Measurements from ENCODE around the gene LRRC74A. TPM values are rescaled to one million over a fixed set of nuclear protein-coding genes. Genes with fewer than 3 reads are reported as not detected.
A peak's percentile ranks its signal among the peaks of the same experiment; 100 is the strongest.

The LRRC74A gene
- total RNA-seq, 3 donors from 2014 or later (not counting 1 experiment from before 2014, with no cell fraction given) = not detected

DNA sequence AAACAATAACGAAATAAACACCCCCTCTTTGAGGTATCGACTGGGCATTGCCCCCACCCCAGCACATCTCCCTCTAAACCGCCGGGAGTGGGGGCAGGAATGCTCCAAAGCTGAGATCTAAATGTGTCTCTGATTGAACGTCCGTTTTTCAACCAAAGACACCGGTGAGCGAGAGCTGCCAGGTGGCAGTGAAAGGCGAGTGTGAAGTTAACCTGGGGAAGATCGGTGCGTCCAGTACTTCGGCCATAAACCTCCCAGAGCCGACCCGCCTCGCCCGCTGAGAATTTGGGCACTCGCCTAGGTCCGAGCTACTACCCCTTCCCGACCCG is 14.2 kb upstream of the LRRC74A start:
- Mint-ChIP-seq H3K27me3 (ENCODE audit: low read depth in 2 of 2) (no peaks in the 10 kb centered on the region), H3K27ac (peak overlapping the region; percentile 88 to 95), H3K4me3 (peak overlapping the region; percentile 90), H3K4me1 (peaks cover 25 to 30% of the 10 kb centered on the region in 2 donors), H3K36me3 (peaks cover 4% of the 10 kb centered on the region), H3K9me3 (no peaks in the 10 kb centered on the region)
- intact Hi-C loops (cut with micrococcal nuclease) = loop anchor here (2.0 kb wide), 1 partner anchor 43 kb away; no protein-coding TSS in a partner anchor
- no peak for ATAC-seq
- DNase-seq = peak in 1 of 2 donors; percentile 43
- H3K4me1 ChIP-seq (ENCODE audit: control insufficient read depth, insufficient read depth, low read length) = peaks cover 21% of the 10 kb centered on the region
- H3K36me3 ChIP-seq (ENCODE audit: control insufficient read depth, insufficient read depth, low read length) = peaks cover 12% of the 10 kb centered on the region
- H3K27ac ChIP-seq (ENCODE audit: low read length) = peak overlapping the region; percentile 57
- H3K4me3 ChIP-seq (ENCODE audit: low read length) = peak overlapping the region; percentile 65
- WGBS (ENCODE audit: insufficient coverage) = 0% methylated on average over 18 of the region's 20 CpGs
- no peaks in the 10 kb centered on the region for H3K27me3 ChIP-seq (ENCODE audit: control insufficient read depth, insufficient read depth, low read length)
- no peaks in the 10 kb centered on the region for H3K9me3 ChIP-seq (ENCODE audit: control insufficient read depth, insufficient read depth, low read length)
- TF ChIP-seq, protein P1, sequence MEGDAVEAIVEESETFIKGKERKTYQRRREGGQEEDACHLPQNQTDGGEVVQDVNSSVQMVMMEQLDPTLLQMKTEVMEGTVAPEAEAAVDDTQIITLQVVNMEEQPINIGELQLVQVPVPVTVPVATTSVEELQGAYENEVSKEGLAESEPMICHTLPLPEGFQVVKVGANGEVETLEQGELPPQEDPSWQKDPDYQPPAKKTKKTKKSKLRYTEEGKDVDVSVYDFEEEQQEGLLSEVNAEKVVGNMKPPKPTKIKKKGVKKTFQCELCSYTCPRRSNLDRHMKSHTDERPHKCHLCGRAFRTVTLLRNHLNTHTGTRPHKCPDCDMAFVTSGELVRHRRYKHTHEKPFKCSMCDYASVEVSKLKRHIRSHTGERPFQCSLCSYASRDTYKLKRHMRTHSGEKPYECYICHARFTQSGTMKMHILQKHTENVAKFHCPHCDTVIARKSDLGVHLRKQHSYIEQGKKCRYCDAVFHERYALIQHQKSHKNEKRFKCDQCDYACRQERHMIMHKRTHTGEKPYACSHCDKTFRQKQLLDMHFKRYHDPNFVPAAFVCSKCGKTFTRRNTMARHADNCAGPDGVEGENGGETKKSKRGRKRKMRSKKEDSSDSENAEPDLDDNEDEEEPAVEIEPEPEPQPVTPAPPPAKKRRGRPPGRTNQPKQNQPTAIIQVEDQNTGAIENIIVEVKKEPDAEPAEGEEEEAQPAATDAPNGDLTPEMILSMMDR (IDR thresholded peaks at IDR 0.05) = no peak

- Histone ChIP-seq H3K4me3 (ENCODE audit: low read length) (peak within 1 kb of the TSS; percentile 65), H3K36me3 (ENCODE audit: control insufficient read depth, insufficient read depth, low read length) (peaks cover 7% of the 10 kb centered on the region), H3K9me3 (ENCODE audit: control insufficient read depth, insufficient read depth, low read length) (no peaks in the 10 kb centered on the region), H3K27ac (ENCODE audit: low read length) (peak within 1 kb of the TSS; percentile 86), H3K4me1 (ENCODE audit: control insufficient read depth, insufficient read depth, low read length) (peaks cover 21% of the 10 kb centered on the region), H3K27me3 (ENCODE audit: control insufficient read depth, insufficient read depth, low read length) (no peaks in the 10 kb centered on the region)
- intact Hi-C loops (cut with micrococcal nuclease) = loop anchor here (2.0 kb wide), 1 partner anchor 44 kb away; no protein-coding TSS in a partner anchor
- DNase-seq = peak; percentile 98 to 99
- H3K27ac Mint-ChIP-seq = peak within 1 kb of the TSS; percentile 88 to 95
- no peaks in the 10 kb centered on the region for H3K27me3 Mint-ChIP-seq (ENCODE audit: low read depth in 2 of 2)
- no peaks in the 10 kb centered on the region for H3K9me3 Mint-ChIP-seq
- peak; percentile 92 to 98 (median 94) for ATAC-seq
- WGBS (ENCODE audit: insufficient coverage) = 2% methylated on average over 69 of the region's 69 CpGs
- no peaks in the 10 kb centered on the region for H3K36me3 Mint-ChIP-seq
- H3K4me1 Mint-ChIP-seq = peaks cover 25 to 30% of the 10 kb centered on the region in 2 donors
- H3K4me3 Mint-ChIP-seq = peak within 1 kb of the TSS; percentile 90
- TF ChIP-seq, protein P1 (IDR thresholded peaks at IDR 0.05) = no peak
Measured at GRCh38 chr14:76812422-76813383, 13.5 kb upstream of the LRRC74A start, which contains the start of gene ANGEL1. TSS of gene ANGEL1 (minus strand) at chr14:76812882. CDS start at chr14:76812827, 55 bp downstream.

- WGBS (ENCODE audit: insufficient coverage) = 92% methylated on average over 7 of the region's 7 CpGs
- Histone ChIP-seq H3K9me3 (ENCODE audit: control insufficient read depth, insufficient read depth, low read length) (no peaks in the 10 kb centered on the region), H3K27me3 (ENCODE audit: control insufficient read depth, insufficient read depth, low read length) (no peaks in the 10 kb centered on the region), H3K4me3 (ENCODE audit: low read length) (no peak overlapping the region), H3K27ac (ENCODE audit: low read length) (no peak overlapping the region), H3K36me3 (ENCODE audit: control insufficient read depth, insufficient read depth, low read length) (no peaks in the 10 kb centered on the region), H3K4me1 (ENCODE audit: control insufficient read depth, insufficient read depth, low read length) (peaks cover 21% of the 10 kb centered on the region)
- H3K4me1 Mint-ChIP-seq = peaks cover 25 to 30% of the 10 kb centered on the region in 2 donors
- DNase-seq (no peak), ATAC-seq (no peak)
- peaks cover 0 to 8% of the 10 kb centered on the region in 2 donors for H3K27me3 Mint-ChIP-seq (ENCODE audit: low read depth in 2 of 2)
- no peak overlapping the region for H3K27ac Mint-ChIP-seq
- TF ChIP-seq, protein P1 (IDR thresholded peaks at IDR 0.05) = no peak
- H3K36me3 Mint-ChIP-seq = no peaks in the 10 kb centered on the region
- intact Hi-C loops (cut with micrococcal nuclease) = no loop called here
- no peak overlapping the region for H3K4me3 Mint-ChIP-seq
- no peaks in the 10 kb centered on the region for H3K9me3 Mint-ChIP-seq
Measured at GRCh38 chr14:76814726-76815645, 11.2 kb upstream of the LRRC74A start.
